Colonic mucosa (tissue), 4 donors: ENCODE results near the gene WSB2. TPM values are rescaled to one million over a fixed set of nuclear protein-coding genes. Genes with fewer than 3 reads are reported as not detected.
"Not testable (repeated sequence)": the region's sequence is repeated elsewhere in the genome, so short reads cannot be mapped to it uniquely, and the experiment has no call there.

Source experiments
- DNase-seq: peaks from one replicate; pipeline ENCODE4 v3.0.0-alpha.2; 2020
- H3K27ac ChIP-seq: fragments of 200-600 bp; one replicate; pipeline ENCODE4 v1.8.0; 2021
- H3K27me3 ChIP-seq: fragments of 200-600 bp; one replicate; pipeline ENCODE4 v1.8.0; 2021
- H3K36me3 ChIP-seq: fragments of 200-600 bp; one replicate; pipeline ENCODE4 v1.8.0; 2021
- H3K4me1 ChIP-seq: fragments of 200-600 bp; one replicate; pipeline ENCODE4 v1.8.0; 2021; ENCODE audit warnings: mild to moderate bottlenecking
- H3K4me3 ChIP-seq: fragments of 200-600 bp; one replicate; pipeline ENCODE4 v1.8.0; 2021
- H3K9ac ChIP-seq, 2 donors: one replicate each; pipeline ENCODE4 v1.7.0; 2013; ENCODE audit warnings: control low read depth in 2 of 2, low read depth in 2 of 2, low read length in 2 of 2
- H3K9me3 ChIP-seq: fragments of 200-600 bp; one replicate; pipeline ENCODE4 v1.8.0; 2021
- intact Hi-C: fragments of 100-400 bp; cut with DNase I; formaldehyde crosslinking; loops from one replicate; pipeline ENCODE4 v1.14.1; 2022
- total RNA-seq, 2 donors: library from RNA; stranded (reverse); fragmentation: NEBNext Ultra II Directional in 1 of 2; extraction: Animal tissue kit (Norgen Biotek cat#: 25700) in 1 of 2; gene quantifications; one replicate each; pipeline ENCODE4 v1.2.1, GENCODE V29; 2021
- TF ChIP-seq, protein P1 (sequence below): fragments of 200-600 bp; IDR thresholded peaks from one replicate; pipeline ENCODE4 v1.8.0; 2022; ENCODE audit warnings: antibody characterized with exemption, mild to moderate bottlenecking
- donor health status: healthy.
- donor health status: DM: no; HTN: no; CAD: no.
- donor health status: DM: no; HTN: no; CAD: no.

WSB2 gene
- total RNA-seq, 2 donors from 2014 or later, result 99.1 to 120 TPM

- Histone ChIP-seq H3K9me3 (no peaks in the 10 kb centered on the region), H3K4me3 (no peak overlapping the region), H3K27me3 (no peaks in the 10 kb centered on the region), H3K27ac (no peak overlapping the region), H3K4me1 (peaks cover 10% of the 10 kb centered on the region), H3K9ac (no peak overlapping the region), H3K36me3 (no peaks in the 10 kb centered on the region)
- DNase-seq, result no peak
- intact Hi-C loops, result no loop called here
- TF ChIP-seq, protein P1, sequence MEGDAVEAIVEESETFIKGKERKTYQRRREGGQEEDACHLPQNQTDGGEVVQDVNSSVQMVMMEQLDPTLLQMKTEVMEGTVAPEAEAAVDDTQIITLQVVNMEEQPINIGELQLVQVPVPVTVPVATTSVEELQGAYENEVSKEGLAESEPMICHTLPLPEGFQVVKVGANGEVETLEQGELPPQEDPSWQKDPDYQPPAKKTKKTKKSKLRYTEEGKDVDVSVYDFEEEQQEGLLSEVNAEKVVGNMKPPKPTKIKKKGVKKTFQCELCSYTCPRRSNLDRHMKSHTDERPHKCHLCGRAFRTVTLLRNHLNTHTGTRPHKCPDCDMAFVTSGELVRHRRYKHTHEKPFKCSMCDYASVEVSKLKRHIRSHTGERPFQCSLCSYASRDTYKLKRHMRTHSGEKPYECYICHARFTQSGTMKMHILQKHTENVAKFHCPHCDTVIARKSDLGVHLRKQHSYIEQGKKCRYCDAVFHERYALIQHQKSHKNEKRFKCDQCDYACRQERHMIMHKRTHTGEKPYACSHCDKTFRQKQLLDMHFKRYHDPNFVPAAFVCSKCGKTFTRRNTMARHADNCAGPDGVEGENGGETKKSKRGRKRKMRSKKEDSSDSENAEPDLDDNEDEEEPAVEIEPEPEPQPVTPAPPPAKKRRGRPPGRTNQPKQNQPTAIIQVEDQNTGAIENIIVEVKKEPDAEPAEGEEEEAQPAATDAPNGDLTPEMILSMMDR, result no peak
Observed at GRCh38 chr12:118015306-118015705, 45.7 kb downstream of the WSB2 start.

GRCh38 chr12:118013283-118013682 is 47.7 kb downstream of the WSB2 start:
- H3K36me3 ChIP-seq, result no peaks in the 10 kb centered on the region
- intact Hi-C loops, result no loop called here

DNA sequence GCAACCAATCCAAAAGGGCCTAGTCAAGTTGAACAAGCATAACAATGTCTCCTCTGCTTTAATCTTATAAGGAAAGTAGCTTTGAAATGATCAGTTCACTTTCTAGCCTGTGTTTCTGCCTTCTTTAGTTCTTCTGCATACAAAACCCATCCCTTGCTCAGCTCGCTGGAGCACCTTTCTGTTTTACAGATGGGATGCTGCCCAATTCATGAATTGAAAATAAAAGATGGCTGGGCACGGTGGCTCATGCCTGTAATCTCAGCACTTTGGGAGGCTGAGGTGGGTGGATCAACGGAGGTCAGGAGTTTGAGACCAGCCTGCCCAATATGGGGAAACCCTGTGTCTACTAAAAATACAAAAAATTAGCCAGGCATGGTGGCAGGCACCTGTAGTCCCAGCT is 49.0 kb downstream of the WSB2 start:
- Histone ChIP-seq H3K4me3 (no peak overlapping the region), H3K27ac (no peak overlapping the region), H3K36me3 (no peaks in the 10 kb centered on the region), H3K27me3 (no peaks in the 10 kb centered on the region), H3K4me1 (no peaks in the 10 kb centered on the region), H3K9me3 (no peaks in the 10 kb centered on the region), H3K9ac (no peak overlapping the region)
- intact Hi-C loops, result no loop called here
- TF ChIP-seq, protein P1, result no peak
- DNase-seq, result no peak

More at GRCh38 chr12:118013283-118013682, 47.7 kb downstream of the WSB2 start:
- Histone ChIP-seq H3K9me3 (no peaks in the 10 kb centered on the region), H3K4me1 (peaks cover 10% of the 10 kb centered on the region), H3K9ac (no peak overlapping the region), H3K27me3 (no peaks in the 10 kb centered on the region), H3K4me3 (no peak overlapping the region), H3K27ac (no peak overlapping the region)
- TF ChIP-seq, protein P1, result no peak
- DNase-seq, result no peak

GRCh38 chr12:118011377-118011776 is 49.6 kb downstream of the WSB2 start:
- no peaks in the 10 kb centered on the region for H3K36me3 ChIP-seq
- H3K4me3 ChIP-seq, result no peak overlapping the region
- no peak for DNase-seq
- no peak overlapping the region for H3K9ac ChIP-seq
- intact Hi-C loops, result no loop called here
- TF ChIP-seq, protein P1, result no peak
- no peaks in the 10 kb centered on the region for H3K4me1 ChIP-seq
- H3K27me3 ChIP-seq, result no peaks in the 10 kb centered on the region
- no peak overlapping the region for H3K27ac ChIP-seq
- no peaks in the 10 kb centered on the region for H3K9me3 ChIP-seq

GRCh38 chr12:118010903-118011302 is 50.1 kb downstream of the WSB2 start:
- no peak for DNase-seq
- no peaks in the 10 kb centered on the region for H3K4me1 ChIP-seq
- H3K4me3 ChIP-seq, result no peak overlapping the region
- H3K36me3 ChIP-seq, result no peaks in the 10 kb centered on the region
- H3K27me3 ChIP-seq, result no peaks in the 10 kb centered on the region
- TF ChIP-seq, protein P1, result no peak
- H3K9me3 ChIP-seq, result no peaks in the 10 kb centered on the region
- H3K9ac ChIP-seq, result no peak overlapping the region
- intact Hi-C loops, result no loop called here
- H3K27ac ChIP-seq, result no peak overlapping the region

GRCh38 chr12:117999806-118000205 is 61.2 kb downstream of the WSB2 start:
- H3K4me1 ChIP-seq, intact Hi-C loops, H3K27ac ChIP-seq, H3K4me3 ChIP-seq, H3K27me3 ChIP-seq, H3K9me3 ChIP-seq, H3K36me3 ChIP-seq, H3K9ac ChIP-seq, DNase-seq: not testable (repeated sequence)
